ENCODE data around the gene SGMS1.
"Not testable (repeated sequence)": the region's sequence is repeated elsewhere in the genome, so short reads cannot be mapped to it uniquely, and the experiment has no call there.

SGMS1 gene

DNA sequence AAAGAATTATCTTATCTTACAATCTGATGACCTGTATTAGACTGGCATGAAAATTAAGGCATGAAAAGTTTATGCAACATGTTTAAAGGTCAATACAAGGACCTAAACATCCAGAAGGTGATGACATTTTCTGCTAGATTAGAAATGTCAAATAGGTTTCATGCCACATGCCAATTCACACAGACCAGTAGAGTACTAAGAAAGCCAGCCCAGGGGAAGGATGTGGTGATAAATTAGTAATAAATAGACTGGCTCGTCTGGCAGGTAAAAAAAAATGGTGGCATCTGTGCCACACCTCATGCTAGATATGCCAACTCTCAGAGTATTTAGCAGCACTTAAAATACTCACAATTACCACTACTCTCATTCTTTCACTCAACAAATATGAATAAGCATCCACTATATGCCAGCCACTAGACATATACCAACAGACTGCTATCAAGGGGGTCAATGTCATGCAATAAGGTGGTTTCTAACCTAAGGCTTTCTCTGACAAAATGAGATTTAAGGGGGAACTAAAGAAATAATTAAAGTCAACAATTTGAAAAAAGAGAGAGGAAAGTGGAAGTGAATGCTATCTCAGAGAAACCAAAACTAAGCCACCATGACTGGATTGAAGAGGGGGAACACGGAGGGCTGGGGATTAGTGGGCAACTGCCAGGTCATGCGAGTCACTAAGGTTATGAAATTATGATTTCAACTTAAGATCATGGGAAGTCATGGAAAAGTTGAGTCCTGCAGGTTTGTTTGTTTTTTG is 83.5 kb downstream of the SGMS1 start:
- Histone ChIP-seq H3K79me2 (ENCODE audit: control insufficient read depth, low read length) (no peaks in the 10 kb centered on the region), H3K36me3 (ENCODE audit: control insufficient read depth, low read length) (no peaks in the 10 kb centered on the region), H3K4me2 (ENCODE audit: low read length) (no peak overlapping the region), H3F3A (ENCODE audit: control insufficient read depth, insufficient read depth) (no peaks in the 10 kb centered on the region), H3K27ac (ENCODE audit: low read depth, low read length) (no peak overlapping the region), H4K20me1 (ENCODE audit: control insufficient read depth, insufficient read depth, low read depth, low read length) (no peaks in the 10 kb centered on the region), H3K9me2 (replicated peaks; ENCODE audit: control insufficient read depth, low read length) (no peaks in the 10 kb centered on the region), H3K4me3 (ENCODE audit: low read length) (no peak overlapping the region), H3K9me3 (ENCODE audit: control insufficient read depth, insufficient read depth, low read length) (no peaks in the 10 kb centered on the region), H3K27me3 (ENCODE audit: control insufficient read depth, low read length) (no peaks in the 10 kb centered on the region), H3K4me1 (ENCODE audit: control insufficient read depth, low read length) (peaks cover 12% of the 10 kb centered on the region)
- TF ChIP-seq, protein P1, sequence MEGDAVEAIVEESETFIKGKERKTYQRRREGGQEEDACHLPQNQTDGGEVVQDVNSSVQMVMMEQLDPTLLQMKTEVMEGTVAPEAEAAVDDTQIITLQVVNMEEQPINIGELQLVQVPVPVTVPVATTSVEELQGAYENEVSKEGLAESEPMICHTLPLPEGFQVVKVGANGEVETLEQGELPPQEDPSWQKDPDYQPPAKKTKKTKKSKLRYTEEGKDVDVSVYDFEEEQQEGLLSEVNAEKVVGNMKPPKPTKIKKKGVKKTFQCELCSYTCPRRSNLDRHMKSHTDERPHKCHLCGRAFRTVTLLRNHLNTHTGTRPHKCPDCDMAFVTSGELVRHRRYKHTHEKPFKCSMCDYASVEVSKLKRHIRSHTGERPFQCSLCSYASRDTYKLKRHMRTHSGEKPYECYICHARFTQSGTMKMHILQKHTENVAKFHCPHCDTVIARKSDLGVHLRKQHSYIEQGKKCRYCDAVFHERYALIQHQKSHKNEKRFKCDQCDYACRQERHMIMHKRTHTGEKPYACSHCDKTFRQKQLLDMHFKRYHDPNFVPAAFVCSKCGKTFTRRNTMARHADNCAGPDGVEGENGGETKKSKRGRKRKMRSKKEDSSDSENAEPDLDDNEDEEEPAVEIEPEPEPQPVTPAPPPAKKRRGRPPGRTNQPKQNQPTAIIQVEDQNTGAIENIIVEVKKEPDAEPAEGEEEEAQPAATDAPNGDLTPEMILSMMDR (IDR thresholded peaks at IDR 0.05; ENCODE audit: low read depth, low read length, poor library complexity, severe bottlenecking): no peak
- TF ChIP-seq EZH2phosphoT487 (IDR thresholded peaks at IDR 0.05; ENCODE audit: borderline replicate concordance, low read length): no peak

DNA sequence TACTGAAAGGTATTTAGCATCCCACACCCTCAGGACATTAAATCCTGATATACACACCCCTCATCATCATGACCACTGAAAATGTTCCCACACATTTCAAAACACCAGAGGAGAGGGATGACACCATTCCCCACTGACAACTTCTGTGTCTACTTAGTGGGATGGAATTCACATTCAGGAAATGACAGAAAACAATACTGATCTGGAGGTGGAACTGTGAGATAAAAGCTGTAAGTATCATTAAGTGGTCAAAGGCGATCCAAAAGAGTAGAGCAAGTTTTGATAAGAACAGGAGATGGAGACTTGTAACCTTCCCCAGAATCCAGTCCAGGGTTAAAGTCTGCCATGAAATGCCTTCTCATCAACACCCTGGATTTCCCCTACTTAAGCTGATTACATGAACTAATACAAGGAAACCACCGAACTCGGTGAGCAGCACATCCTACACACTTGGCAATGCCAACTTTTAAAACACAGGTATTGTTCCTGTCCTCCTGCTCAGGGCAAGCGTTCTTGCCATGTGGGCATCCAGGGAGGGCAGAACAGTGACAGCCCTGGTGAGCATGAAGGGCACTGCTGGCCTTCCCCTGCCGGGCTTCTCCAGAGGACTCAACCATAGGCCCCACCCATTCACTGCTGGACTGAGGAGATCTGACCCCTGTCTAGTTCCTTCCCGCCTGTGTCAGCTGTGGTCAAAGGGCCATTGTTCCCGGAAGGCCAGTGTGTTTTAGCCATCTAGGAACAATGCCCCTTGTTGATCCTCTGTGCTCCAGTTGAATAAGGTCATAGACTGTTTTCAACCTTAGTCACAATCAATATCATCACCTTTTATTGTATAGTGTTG is 85.0 kb downstream of the SGMS1 start:
- Histone ChIP-seq H3K9me3 (ENCODE audit: control insufficient read depth, insufficient read depth, low read length) (no peaks in the 10 kb centered on the region), H3K27ac (ENCODE audit: low read depth, low read length) (no peak overlapping the region), H3K9me2 (replicated peaks; ENCODE audit: control insufficient read depth, low read length) (no peaks in the 10 kb centered on the region), H3K4me1 (ENCODE audit: control insufficient read depth, low read length) (peaks cover 3% of the 10 kb centered on the region; the same call in 1 of the 2 replicates), H3F3A (ENCODE audit: control insufficient read depth, insufficient read depth) (no peaks in the 10 kb centered on the region), H3K36me3 (ENCODE audit: control insufficient read depth, low read length) (no peaks in the 10 kb centered on the region), H3K4me2 (ENCODE audit: low read length) (no peak overlapping the region), H3K4me3 (ENCODE audit: low read length) (no peak overlapping the region), H4K20me1 (ENCODE audit: control insufficient read depth, insufficient read depth, low read depth, low read length) (no peaks in the 10 kb centered on the region), H3K27me3 (ENCODE audit: control insufficient read depth, low read length) (no peaks in the 10 kb centered on the region), H3K79me2 (ENCODE audit: control insufficient read depth, low read length) (no peaks in the 10 kb centered on the region)
- TF ChIP-seq EZH2phosphoT487 (IDR thresholded peaks at IDR 0.05; ENCODE audit: borderline replicate concordance, low read length): no peak
- TF ChIP-seq, protein P1 (IDR thresholded peaks at IDR 0.05; ENCODE audit: low read depth, low read length, poor library complexity, severe bottlenecking): no peak

DNA sequence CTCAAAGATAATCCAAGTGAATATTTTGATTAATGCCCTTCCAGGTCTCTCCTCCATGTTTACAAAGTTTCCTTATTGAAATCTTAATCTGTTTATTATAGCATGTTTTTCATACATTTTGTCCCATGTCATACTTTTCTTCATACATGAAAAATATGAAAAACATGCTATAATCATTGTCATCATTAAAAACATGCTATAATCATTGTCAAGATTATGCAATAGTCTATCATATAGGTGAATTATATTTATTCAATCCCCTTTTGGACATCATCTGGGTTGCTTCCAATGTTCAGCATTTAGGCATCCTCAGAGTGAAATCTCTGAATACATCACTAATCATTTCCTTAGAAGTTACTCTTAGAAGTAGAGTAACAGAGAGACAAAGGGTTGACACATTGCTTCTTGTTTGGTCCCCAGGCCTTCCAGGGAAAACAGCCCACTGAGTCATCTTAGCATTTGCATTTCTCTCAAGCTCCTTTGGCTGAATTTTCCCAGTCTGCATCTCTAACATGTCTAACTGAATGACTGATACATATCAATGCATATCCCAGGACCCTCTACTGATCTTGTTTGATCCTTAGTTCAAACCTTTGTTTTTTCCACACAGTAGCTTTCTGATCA is 87.0 kb downstream of the SGMS1 start:
- Histone ChIP-seq H3K79me2 (ENCODE audit: control insufficient read depth, low read length) (no peaks in the 10 kb centered on the region), H3K27ac (ENCODE audit: low read depth, low read length) (no peak overlapping the region), H3K9me2 (replicated peaks; ENCODE audit: control insufficient read depth, low read length) (no peaks in the 10 kb centered on the region), H3K4me2 (ENCODE audit: low read length) (no peak overlapping the region), H4K20me1 (ENCODE audit: control insufficient read depth, insufficient read depth, low read depth, low read length) (no peaks in the 10 kb centered on the region), H3K4me3 (ENCODE audit: low read length) (no peak overlapping the region), H3F3A (ENCODE audit: control insufficient read depth, insufficient read depth) (no peaks in the 10 kb centered on the region), H3K27me3 (ENCODE audit: control insufficient read depth, low read length) (no peaks in the 10 kb centered on the region), H3K36me3 (ENCODE audit: control insufficient read depth, low read length) (no peaks in the 10 kb centered on the region), H3K4me1 (ENCODE audit: control insufficient read depth, low read length) (peaks cover 3% of the 10 kb centered on the region; the same call in 1 of the 2 replicates), H3K9me3 (ENCODE audit: control insufficient read depth, insufficient read depth, low read length) (no peaks in the 10 kb centered on the region)
- no peak for TF ChIP-seq EZH2phosphoT487 (IDR thresholded peaks at IDR 0.05; ENCODE audit: borderline replicate concordance, low read length)
- TF ChIP-seq, protein P1 (IDR thresholded peaks at IDR 0.05; ENCODE audit: low read depth, low read length, poor library complexity, severe bottlenecking): no peak

DNA sequence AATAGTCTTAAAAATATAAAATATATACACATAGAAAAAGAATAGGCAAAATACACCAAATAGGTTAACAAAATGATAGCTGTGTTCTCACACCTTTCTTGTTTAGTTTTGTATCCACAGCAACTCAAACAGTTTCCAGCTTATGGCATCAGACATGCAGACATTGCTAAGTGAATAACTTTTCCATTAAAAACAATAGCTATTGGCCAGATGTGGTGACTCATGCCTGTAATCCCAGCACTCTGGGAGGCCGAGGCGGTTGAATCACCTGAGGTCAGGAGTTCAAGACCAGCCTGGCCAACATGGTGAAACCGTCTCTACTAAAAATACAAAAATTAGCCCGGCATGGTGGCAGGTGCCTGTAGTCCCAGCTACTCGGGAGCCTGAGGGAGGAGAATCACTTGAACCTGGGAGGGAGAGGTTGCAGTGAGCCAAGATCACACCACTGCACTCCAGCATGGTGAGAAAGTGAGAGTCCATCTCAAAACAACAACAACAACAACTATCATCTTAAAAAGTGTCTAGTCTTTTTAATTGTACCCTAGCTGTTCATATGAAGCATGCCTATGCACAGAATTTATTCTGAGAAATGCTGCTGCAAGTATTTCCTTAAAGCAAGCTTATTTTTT is 88.9 kb downstream of the SGMS1 start:
- H3K27ac ChIP-seq (ENCODE audit: low read depth, low read length); H4K20me1 ChIP-seq (ENCODE audit: control insufficient read depth, insufficient read depth, low read depth, low read length); H3K4me2 ChIP-seq (ENCODE audit: low read length): not testable (repeated sequence)

More for the DNA sequence above, 88.9 kb downstream of the SGMS1 start:
- H3K36me3 ChIP-seq (ENCODE audit: control insufficient read depth, low read length); H3K27me3 ChIP-seq (ENCODE audit: control insufficient read depth, low read length); H3K9me3 ChIP-seq (ENCODE audit: control insufficient read depth, insufficient read depth, low read length); H3K4me3 ChIP-seq (ENCODE audit: low read length); H3K9me2 ChIP-seq (replicated peaks; ENCODE audit: control insufficient read depth, low read length); H3F3A ChIP-seq (ENCODE audit: control insufficient read depth, insufficient read depth); H3K79me2 ChIP-seq (ENCODE audit: control insufficient read depth, low read length); H3K4me1 ChIP-seq (ENCODE audit: control insufficient read depth, low read length): not testable (repeated sequence)

All from DOHH2 (cell line).